SKM-1 treated with dmso at 0.1 percent for 144 hours (cell line): ENCODE results near the gene ALK.

Experiments
- DNase-seq: peaks from one replicate; lab custom pipeline; 2025; ENCODE audit not compliant: unreplicated experiment; lab: John Stamatoyannopoulos, UW

Gene ALK

GRCh38 chr2:29614295-29614830 lies 307.0 kb downstream of the ALK start:
- no peak for DNase-seq

- no peak for DNase-seq
These were observed 307.6 kb downstream of the ALK start for GRCh38 chr2:29613792-29614266.

GRCh38 chr2:29613067-29613466 lies 308.3 kb downstream of the ALK start:
- DNase-seq = no peak

DNA sequence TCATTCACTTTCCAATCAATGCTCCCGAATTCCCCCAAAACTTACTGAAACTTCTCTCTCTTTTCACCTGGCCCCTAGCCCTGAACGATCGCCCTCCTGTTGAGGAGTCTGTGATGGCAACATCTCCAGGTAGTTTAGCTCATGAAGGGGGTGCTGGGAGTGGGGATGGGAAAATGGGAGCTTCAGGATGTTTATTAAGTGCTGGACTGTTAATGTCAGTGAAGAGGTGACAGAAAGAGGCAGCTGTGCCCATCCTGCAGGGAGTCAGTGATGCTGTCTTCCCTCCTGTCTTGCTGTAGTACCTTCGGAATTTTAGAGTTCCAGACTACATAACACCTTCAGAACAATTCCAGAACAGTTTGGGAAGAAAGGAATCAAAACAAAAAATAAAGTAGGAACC lies 308.8 kb downstream of the ALK start:
- DNase-seq = no peak

DNA sequence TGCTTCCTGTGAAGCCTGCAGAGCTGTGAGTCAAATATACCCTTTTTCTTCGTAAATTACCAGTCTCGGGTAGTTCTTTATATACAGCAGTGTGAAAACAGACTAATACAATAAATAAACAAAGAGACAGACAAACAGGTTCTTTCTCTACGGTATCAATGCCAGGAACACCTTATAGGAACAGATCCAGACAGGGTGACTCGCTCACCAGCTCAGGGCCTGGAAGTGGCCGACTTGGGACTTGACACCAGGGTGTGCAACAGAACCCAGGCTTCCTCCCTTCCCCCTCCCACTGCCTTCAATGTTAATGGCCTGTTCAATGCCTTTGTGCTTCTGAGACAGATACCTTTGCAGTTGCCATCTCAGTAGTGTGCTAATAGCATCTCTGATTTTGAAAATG lies 309.5 kb downstream of the ALK start:
- no peak for DNase-seq

DNA sequence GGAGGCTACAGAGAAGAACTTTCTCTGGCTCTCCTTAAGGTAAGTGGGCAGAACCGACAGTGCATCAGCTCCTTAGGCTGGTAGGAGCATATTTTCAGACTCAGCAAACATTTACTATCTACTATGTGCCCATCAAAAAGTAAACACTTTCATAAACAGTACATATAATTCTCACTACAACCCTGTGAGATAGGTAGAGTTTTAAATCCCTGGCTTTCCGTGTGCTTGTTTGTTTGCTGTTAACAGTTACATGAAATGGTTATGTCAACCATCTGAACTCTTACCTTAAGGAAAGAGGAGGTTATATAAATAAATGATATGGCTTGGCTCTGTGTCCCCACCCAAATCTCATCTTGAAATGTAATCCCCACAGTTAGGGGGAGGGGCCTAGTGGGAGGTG lies 310.1 kb downstream of the ALK start:
- no peak for DNase-seq

DNA sequence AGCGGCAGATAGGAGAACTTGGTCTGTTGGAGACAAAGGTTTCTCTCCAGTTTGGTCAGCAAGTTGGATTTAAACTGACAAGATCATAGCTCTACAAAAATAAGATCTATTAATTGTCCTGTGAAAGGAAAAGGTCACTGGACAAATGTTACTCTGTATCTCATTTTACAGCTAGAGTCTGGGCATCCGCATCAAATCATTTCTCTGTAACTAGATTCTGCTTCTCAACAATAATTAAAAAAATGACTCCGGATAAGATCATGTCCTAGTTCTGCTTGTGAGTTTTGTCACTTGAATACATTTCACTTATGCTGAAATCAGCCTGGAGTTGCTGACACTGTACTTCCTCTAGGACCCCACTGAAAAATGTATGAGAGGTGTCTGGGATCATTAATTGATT lies 310.8 kb downstream of the ALK start:
- no peak for DNase-seq

GRCh38 chr2:29607038-29607420 lies 314.4 kb downstream of the ALK start:
- no peak for DNase-seq

GRCh38 chr2:29606104-29607037 lies 315.0 kb downstream of the ALK start:
- DNase-seq = no peak

- no peak for DNase-seq
These were observed 318.0 kb downstream of the ALK start for GRCh38 chr2:29603341-29603740.

- DNase-seq = no peak
These were observed 319.5 kb downstream of the ALK start for GRCh38 chr2:29601872-29602271.

DNA sequence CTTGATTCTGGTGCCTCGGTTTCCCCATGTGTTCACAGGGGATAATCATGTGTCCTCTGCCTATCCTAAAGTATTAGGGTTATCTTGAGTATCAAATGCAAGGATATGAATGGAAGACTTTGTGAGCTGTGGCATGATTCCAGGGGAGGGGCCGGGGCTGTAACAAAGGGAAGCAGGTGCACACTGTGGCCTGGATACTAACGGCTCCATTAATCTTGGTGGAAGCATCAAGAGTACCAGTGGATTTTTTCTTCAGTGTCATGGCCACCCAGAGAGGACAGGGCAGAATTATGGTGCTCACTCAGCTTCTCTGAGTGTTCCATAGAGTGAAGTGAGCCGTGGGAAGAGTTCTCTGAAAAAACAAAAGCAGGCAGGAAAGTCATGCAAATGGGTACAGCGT lies 320.1 kb downstream of the ALK start:
- DNase-seq = no peak

GRCh38 chr2:29599946-29600345 lies 321.4 kb downstream of the ALK start:
- DNase-seq = no peak

GRCh38 chr2:29598978-29599377 lies 322.4 kb downstream of the ALK start:
- no peak for DNase-seq

- DNase-seq = no peak
These were observed 324.4 kb downstream of the ALK start for GRCh38 chr2:29597035-29597434.

DNA sequence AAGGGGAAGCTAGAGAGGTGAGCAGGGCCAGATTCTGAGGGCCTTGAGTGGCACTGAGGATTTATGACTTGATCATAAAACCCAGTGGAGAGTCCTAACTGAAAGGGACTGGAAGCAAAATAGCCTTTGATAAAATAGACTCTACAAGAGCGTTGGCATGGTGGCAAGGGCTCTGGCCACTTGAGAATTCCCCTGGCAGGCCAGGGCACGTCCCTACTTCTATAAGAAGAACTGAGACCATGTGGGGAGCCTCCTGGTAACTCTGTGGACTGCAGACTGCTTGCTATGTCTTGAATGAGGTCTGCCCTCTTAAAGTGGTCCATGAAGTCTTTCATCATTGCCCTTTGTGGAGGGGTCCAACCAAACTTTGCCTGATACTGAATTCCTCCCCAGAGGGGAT lies 324.8 kb downstream of the ALK start:
- no peak for DNase-seq

- DNase-seq = no peak
These were observed 329.8 kb downstream of the ALK start for GRCh38 chr2:29591600-29591999.

DNA sequence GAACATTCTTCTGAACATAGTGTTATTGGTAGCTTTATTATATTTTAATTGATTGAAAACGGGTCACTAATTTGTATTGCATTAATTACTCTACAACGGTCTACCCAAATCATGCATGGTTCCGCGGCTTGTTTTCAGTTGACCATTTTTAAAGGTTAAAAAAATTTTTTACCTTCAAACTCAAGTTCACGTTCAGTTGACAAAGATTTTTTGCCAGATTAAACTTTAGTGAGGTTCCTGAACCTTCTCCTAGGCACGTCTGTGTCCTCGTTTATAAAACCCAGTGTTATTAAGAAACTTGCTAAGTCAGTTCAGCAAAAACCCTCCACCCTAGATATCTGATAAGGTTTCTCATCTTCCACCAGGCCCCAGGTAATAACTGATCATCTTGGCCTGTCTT lies 331.2 kb downstream of the ALK start:
- DNase-seq = no peak

DNA sequence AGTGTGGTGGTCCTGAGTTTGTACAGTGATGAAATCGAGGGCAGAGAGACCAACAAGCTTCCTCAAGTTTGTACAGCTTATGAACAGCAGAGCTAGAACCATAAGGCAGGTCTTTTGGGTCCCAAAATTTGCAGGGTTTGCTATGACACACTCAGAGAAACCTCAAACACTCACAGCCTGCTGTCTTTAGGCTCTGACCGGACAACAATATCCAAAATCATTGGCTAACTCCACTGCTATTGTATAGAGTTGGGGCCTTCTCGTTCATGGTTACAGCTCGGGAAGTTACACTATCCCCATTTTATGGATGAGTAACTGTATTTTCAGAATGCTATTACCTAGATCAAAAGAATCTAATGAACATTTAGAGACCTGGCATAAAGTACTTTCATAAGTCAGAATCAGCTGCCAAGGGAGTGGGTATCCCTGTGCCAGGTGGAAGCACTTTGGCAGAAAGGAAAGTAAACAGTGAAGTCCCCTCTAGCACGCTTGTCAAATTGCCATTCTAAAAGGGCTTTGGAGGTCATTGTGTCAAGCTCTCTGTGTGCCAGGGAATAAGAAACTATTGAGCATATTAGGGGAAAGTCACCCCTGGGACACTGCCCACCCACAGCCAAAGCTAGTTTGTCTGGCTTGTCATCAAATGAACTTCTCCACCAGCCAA lies 331.8 kb downstream of the ALK start:
- no peak for DNase-seq

DNA sequence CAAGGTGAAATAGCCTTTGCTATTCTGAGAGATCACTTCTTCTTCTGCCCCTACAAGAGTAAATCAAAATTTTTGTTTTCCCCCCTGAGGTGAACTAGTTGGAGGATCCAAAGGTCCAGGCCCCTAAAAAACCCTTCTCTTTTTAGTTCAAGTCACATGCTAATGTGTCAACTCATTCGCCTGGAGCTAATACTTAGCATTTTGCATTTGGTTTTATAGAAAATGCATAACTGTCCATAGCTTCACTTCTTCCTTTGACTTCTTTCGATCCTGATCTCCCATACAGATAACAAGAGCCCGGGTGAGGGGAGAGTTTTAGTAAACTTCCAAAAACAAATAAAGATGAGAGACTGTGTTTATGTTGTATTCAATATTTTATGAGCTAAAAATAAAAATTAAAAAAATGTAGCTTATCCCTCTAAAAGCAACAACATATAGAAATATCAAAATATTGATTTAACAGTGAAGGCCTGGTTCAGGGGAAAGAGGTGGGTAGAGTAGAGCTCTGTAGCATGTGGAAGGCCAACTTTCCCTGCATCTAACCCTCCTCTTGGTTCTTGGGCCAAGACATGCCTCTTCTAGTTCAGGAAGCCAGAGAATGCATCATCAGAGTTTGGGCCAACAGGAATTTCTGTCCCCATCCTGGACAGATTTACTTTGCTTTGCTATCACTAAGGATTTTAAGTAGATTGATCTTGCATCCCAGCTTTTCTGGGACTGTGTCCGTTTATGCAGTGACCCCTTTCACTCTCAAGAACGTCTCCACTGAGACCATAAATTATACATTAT lies 333.8 kb downstream of the ALK start:
- DNase-seq = no peak

DNA sequence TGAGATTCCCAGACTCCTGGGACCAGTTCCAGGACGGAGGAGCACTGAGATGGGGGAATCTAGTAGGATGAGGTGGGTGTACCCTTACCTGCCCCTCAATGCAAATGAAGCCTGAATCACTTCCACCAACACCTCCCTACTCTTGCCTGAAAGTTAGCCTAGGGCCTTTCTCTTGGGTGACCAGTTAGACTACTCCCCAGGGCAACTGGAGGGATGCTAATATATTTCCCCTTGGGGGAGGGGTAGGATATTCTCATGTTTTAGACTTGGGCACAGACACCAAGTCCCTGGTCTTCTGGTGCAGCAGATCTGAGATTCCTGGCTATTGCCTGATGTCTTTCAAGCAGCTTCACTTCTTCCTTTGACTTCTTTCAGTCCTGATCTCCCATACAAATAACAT lies 334.5 kb downstream of the ALK start:
- no peak for DNase-seq
